Left lobe of liver (tissue), 1 donor: ENCODE data around the gene CDKN2AIPNL. TPM values are rescaled to one million over a fixed set of nuclear protein-coding genes. Genes with fewer than 3 reads are reported as not detected.

Experiments
- total RNA-seq: library from RNA; stranded (reverse); gene quantifications from one replicate; pipeline ENCODE4 v1.2.1, GENCODE V29; 2021
- donor health status: DM: no; HTN: yes; CAD: no.

CDKN2AIPNL gene
- total RNA-seq, 1 donor from 2014 or later = 9.9 TPM

Other genes starting within 250 kb of the CDKN2AIPNL start
- gene SKP1, start 234.9 kb downstream of the CDKN2AIPNL start, total RNA-seq = 117 TPM
- 60.5 TPM for gene PPP2CA, start 185.8 kb downstream of the CDKN2AIPNL start, total RNA-seq
- gene CDKL3, start 44.7 kb downstream of the CDKN2AIPNL start, total RNA-seq = 1.2 TPM
- 26.6 TPM for gene UBE2B, start 40.3 kb downstream of the CDKN2AIPNL start, total RNA-seq
- gene JADE2, start 113.8 kb upstream of the CDKN2AIPNL start, total RNA-seq = 14.2 TPM
- gene SAR1B, start 220.9 kb upstream of the CDKN2AIPNL start, total RNA-seq = 168 TPM
- 31.4 TPM for gene SEC24A, start 236.9 kb upstream of the CDKN2AIPNL start, total RNA-seq